WTC11 (cell line): ENCODE results near the gene EIF2S3. TPM values are rescaled to one million over a fixed set of nuclear protein-coding genes. Genes with fewer than 3 reads are reported as not detected.
A peak's percentile ranks its signal among the peaks of the same experiment; 100 is the strongest.

Source experiments
- ATAC-seq: fragments of 200-7000 bp; cut with Tn5 transposase; 2 replicates; pipeline ENCODE4 v1.10.0; 2021; ENCODE audit warnings: mild to moderate bottlenecking, moderate library complexity
- CTCF ChIA-PET: fragments of 300-600 bp; sonication (Branson Sonifier 250); formaldehyde crosslinking; loops from one replicate; lab custom pipeline; 2021; ENCODE audit warnings: antibody characterized with exemption; lab: Charles Lee
- POLR2A ChIA-PET: fragments of 350-600 bp; sonication (Branson Sonifier 250); formaldehyde crosslinking; loops from one replicate; lab custom pipeline; 2021; ENCODE audit warnings: antibody characterized with exemption; lab: Charles Lee
- DNase-seq: peaks from one replicate; pipeline ENCODE4 v3.0.0; 2021; ENCODE audit warnings: low spot score
- H3K27ac Mint-ChIP-seq: 2 replicates; pipeline ENCODE4 v1.8.0; 2021; ENCODE audit warnings: mixed read lengths
- H3K27me3 Mint-ChIP-seq: 2 replicates; pipeline ENCODE4 v1.8.0; 2021; ENCODE audit warnings: low read depth, mild to moderate bottlenecking, moderate library complexity, mixed read lengths
- H3K36me3 Mint-ChIP-seq: 2 replicates; pipeline ENCODE4 v1.8.0; 2021; ENCODE audit warnings: mixed read lengths
- H3K4me1 Mint-ChIP-seq: 2 replicates; pipeline ENCODE4 v1.8.0; 2022; ENCODE audit warnings: mixed read lengths
- H3K4me3 Mint-ChIP-seq: 2 replicates; pipeline ENCODE4 v1.8.0; 2021; ENCODE audit warnings: mild to moderate bottlenecking, moderate library complexity, mixed read lengths
- H3K9me3 Mint-ChIP-seq: 2 replicates; pipeline ENCODE4 v1.8.0; 2021; ENCODE audit warnings: mixed read lengths
- ARID4B ChIP-seq: sonication (generic); formaldehyde crosslinking; IDR thresholded peaks from 2 replicates; pipeline ENCODE4 v1.8.0; 2023; ENCODE audit warnings: missing genetic modification reagents, mild to moderate bottlenecking, borderline replicate concordance
- ATF1 ChIP-seq: sonication (generic); formaldehyde crosslinking; IDR thresholded peaks from 2 replicates; pipeline ENCODE4 v1.8.1; 2023; ENCODE audit warnings: mild to moderate bottlenecking, moderate library complexity, missing genetic modification reagents
- CREB1 ChIP-seq: sonication (generic); formaldehyde crosslinking; IDR thresholded peaks from 2 replicates; pipeline ENCODE4 v1.8.0; 2023; ENCODE audit warnings: mild to moderate bottlenecking, missing genetic modification reagents
- CREM ChIP-seq: sonication (generic); formaldehyde crosslinking; IDR thresholded peaks from 2 replicates; pipeline ENCODE4 v1.8.1; 2022; ENCODE audit warnings: mild to moderate bottlenecking, missing genetic modification reagents, moderate library complexity
- E2F1 ChIP-seq: sonication (generic); formaldehyde crosslinking; IDR thresholded peaks from 2 replicates; pipeline ENCODE4 v1.8.0; 2022; ENCODE audit warnings: mild to moderate bottlenecking, missing genetic modification reagents
- ERG ChIP-seq: fragments of 250-450 bp; sonication (Bioruptor Pico); IDR thresholded peaks from 2 replicates; pipeline ENCODE4 v1.8.0; 2021; ENCODE audit warnings: mild to moderate bottlenecking
- FOXK1 ChIP-seq: sonication (generic); formaldehyde crosslinking; IDR thresholded peaks from 2 replicates; pipeline ENCODE4 v1.8.0; 2022; ENCODE audit warnings: mild to moderate bottlenecking, moderate library complexity, missing genetic modification reagents
- FOXP1 ChIP-seq: sonication (generic); formaldehyde crosslinking; IDR thresholded peaks from 2 replicates; pipeline ENCODE4 v1.8.0; 2022; ENCODE audit warnings: missing genetic modification reagents, mild to moderate bottlenecking, moderate library complexity, borderline replicate concordance
- JAZF1 ChIP-seq: fragments of 250-450 bp; sonication (Bioruptor Pico); IDR thresholded peaks from 2 replicates; pipeline ENCODE4 v1.9.0; 2021; ENCODE audit warnings: moderate library complexity, mild to moderate bottlenecking, inconsistent platforms
- NFYB ChIP-seq: sonication (generic); formaldehyde crosslinking; conservative IDR thresholded peaks from 2 replicates; pipeline ENCODE4 v1.8.0; 2022; ENCODE audit warnings: low read depth, missing genetic modification reagents
- NR2C2 ChIP-seq: sonication (generic); formaldehyde crosslinking; IDR thresholded peaks from 2 replicates; pipeline ENCODE4 v1.8.0; 2022; ENCODE audit warnings: mild to moderate bottlenecking, missing genetic modification reagents
- PRDM15 ChIP-seq: sonication (generic); formaldehyde crosslinking; IDR thresholded peaks from 2 replicates; pipeline ENCODE4 v1.8.0; 2022; ENCODE audit warnings: missing genetic modification reagents
- PRRX2 ChIP-seq: fragments of 250-450 bp; sonication (Bioruptor Pico); IDR thresholded peaks from 2 replicates; pipeline ENCODE4 v1.8.0; 2021; ENCODE audit warnings: mild to moderate bottlenecking
- SMAD4 ChIP-seq: sonication (generic); formaldehyde crosslinking; IDR thresholded peaks from 2 replicates; pipeline ENCODE4 v1.8.0; 2022; ENCODE audit warnings: mild to moderate bottlenecking, missing genetic modification reagents
- TCF7 ChIP-seq: sonication (generic); formaldehyde crosslinking; IDR thresholded peaks from 2 replicates; pipeline ENCODE4 v1.8.0; 2022; ENCODE audit warnings: mild to moderate bottlenecking, low read depth, missing genetic modification reagents, moderate library complexity
- ZNF219 ChIP-seq: sonication (generic); formaldehyde crosslinking; IDR thresholded peaks from 2 replicates; pipeline ENCODE4 v1.8.0; 2023; ENCODE audit warnings: missing genetic modification reagents, mild to moderate bottlenecking, borderline replicate concordance
- ZNF281 ChIP-seq: sonication (generic); formaldehyde crosslinking; IDR thresholded peaks from 2 replicates; pipeline ENCODE4 v1.8.0; 2023; ENCODE audit warnings: mild to moderate bottlenecking, missing genetic modification reagents
- ZNF317 ChIP-seq: sonication (generic); formaldehyde crosslinking; IDR thresholded peaks from 2 replicates; pipeline ENCODE4 v1.8.1; 2023; ENCODE audit warnings: low read depth, mild to moderate bottlenecking, moderate library complexity, missing genetic modification reagents, borderline replicate concordance
- ZSCAN18 ChIP-seq: fragments of 250-450 bp; sonication (Bioruptor Pico); IDR thresholded peaks from 2 replicates; pipeline ENCODE4 v2.1.2; 2022; ENCODE audit warnings: mild to moderate bottlenecking, moderate library complexity
- total RNA-seq: library from RNA; stranded (reverse); gene quantifications from 3 replicates; pipeline ENCODE4 v1.2.3, GENCODE V29; 2021

EIF2S3 gene
- total RNA-seq, 1 experiment from 2014 or later = 299 TPM

GRCh38 chrX:24090300-24091200, 35.8 kb downstream of the EIF2S3 start:
- ATAC-seq (no peak), DNase-seq (no peak)
- no peaks in the 10 kb centered on the region for H3K27me3 Mint-ChIP-seq
- TF ChIP-seq ZNF317 (CRISPR knock-in tag) (no peak), ZNF219 (CRISPR knock-in tag) (no peak), ARID4B (CRISPR knock-in tag) (no peak)
- TF ChIP-seq, all 79 proteins: peak for 0
- H3K27ac Mint-ChIP-seq = peak overlapping the region; percentile 70; the same call in 1 of the 2 replicates
- H3K4me1 Mint-ChIP-seq = peaks cover 13% of the 10 kb centered on the region
- CTCF ChIA-PET = interaction anchor here (1.3 kb wide), 1 partner anchor 9 kb away, joined by 7 read pairs; no protein-coding TSS in a partner anchor
- POLR2A ChIA-PET = no interaction called here
- H3K9me3 Mint-ChIP-seq = no peaks in the 10 kb centered on the region
- H3K36me3 Mint-ChIP-seq = no peaks in the 10 kb centered on the region
- H3K4me3 Mint-ChIP-seq = no peak overlapping the region

GRCh38 chrX:24093746-24094145, 39.0 kb downstream of the EIF2S3 start:
- ChIA-PET CTCF (no interaction called here), POLR2A (no interaction called here)
- Mint-ChIP-seq H3K27me3 (no peaks in the 10 kb centered on the region), H3K27ac (no peak overlapping the region), H3K9me3 (no peaks in the 10 kb centered on the region), H3K4me3 (no peak overlapping the region), H3K4me1 (peaks cover 13% of the 10 kb centered on the region), H3K36me3 (no peaks in the 10 kb centered on the region)
- no peak for ATAC-seq
- peak; percentile 9 for DNase-seq
- TF ChIP-seq JAZF1 (no peak), ZSCAN18 (no peak), NFYB (CRISPR knock-in tag) (no peak), PRDM15 (CRISPR knock-in tag) (no peak), FOXK1 (CRISPR knock-in tag) (no peak), NR2C2 (CRISPR knock-in tag) (no peak), SMAD4 (CRISPR knock-in tag) (no peak), FOXP1 (CRISPR knock-in tag) (no peak), CREB1 (CRISPR knock-in tag) (no peak), CREM (CRISPR knock-in tag) (no peak), ZNF281 (CRISPR knock-in tag) (no peak), ERG (CRISPR knock-in tag) (no peak), PRRX2 (CRISPR knock-in tag) (no peak), ATF1 (no peak), E2F1 (CRISPR knock-in tag) (no peak), TCF7 (no peak)
